MCF 10A (cell line): ENCODE data around the gene BATF. TPM values are rescaled to one million over a fixed set of nuclear protein-coding genes. Genes with fewer than 3 reads are reported as not detected.

ENCODE experiments used
- BruUV-seq: library from RNA; stranded (reverse); fragments of 400-500 nt; replicated peaks from 2 replicates; lab custom pipeline; 2021; lab: Mats Ljungman, UMichigan
- CTCF ChIA-PET: fragments of 300-600 bp; sonication (Branson Sonifier 250); formaldehyde crosslinking; extraction: SDS; loops from one replicate; lab custom pipeline; 2021; ENCODE audit warnings: antibody characterized with exemption, inconsistent platforms; lab: Yijun Ruan, JAX
- POLR2A ChIA-PET: fragments of 300-600, 350-650 bp; sonication (Branson Sonifier 250); formaldehyde crosslinking; extraction: SDS; loops from one replicate; lab custom pipeline; 2020; ENCODE audit warnings: antibody characterized with exemption, inconsistent platforms; lab: Yijun Ruan, JAX
- DNase-seq: peaks from one replicate; pipeline ENCODE4 v3.0.0-alpha.2; 2018; ENCODE audit not compliant: unreplicated experiment
- H3K27ac Mint-ChIP-seq: one replicate; pipeline ENCODE4 v1.8.0; 2022; ENCODE audit warnings: mild to moderate bottlenecking, low read depth, mixed read lengths; ENCODE audit not compliant: unreplicated experiment
- H3K27me3 Mint-ChIP-seq: one replicate; pipeline ENCODE4 v1.8.0; 2022; ENCODE audit warnings: mixed read lengths; ENCODE audit not compliant: insufficient read depth, unreplicated experiment
- H3K36me3 Mint-ChIP-seq: one replicate; pipeline ENCODE4 v1.8.0; 2022; ENCODE audit warnings: mild to moderate bottlenecking, moderate library complexity, mixed read lengths; ENCODE audit not compliant: insufficient read depth, unreplicated experiment
- H3K4me1 Mint-ChIP-seq: one replicate; pipeline ENCODE4 v1.8.0; 2022; ENCODE audit warnings: mixed read lengths; ENCODE audit not compliant: insufficient read depth, unreplicated experiment
- H3K4me3 Mint-ChIP-seq: one replicate; pipeline ENCODE4 v1.8.0; 2022; ENCODE audit warnings: mild to moderate bottlenecking, moderate library complexity, mixed read lengths; ENCODE audit not compliant: unreplicated experiment
- H3K9me3 Mint-ChIP-seq: one replicate; pipeline ENCODE4 v1.8.0; 2022; ENCODE audit warnings: mixed read lengths; ENCODE audit not compliant: unreplicated experiment
- CTCF ChIP-seq: fragments of 200-600 bp; IDR thresholded peaks from one replicate; pipeline ENCODE4 v1.8.0; 2022; ENCODE audit warnings: antibody characterized with exemption, mild to moderate bottlenecking; ENCODE audit not compliant: unreplicated experiment
- intact Hi-C: fragments of 100-400 bp; cut with micrococcal nuclease; formaldehyde crosslinking; loops from 2 replicates; pipeline ENCODE4 v1.14.1; 2022
- total RNA-seq: library from RNA; stranded (reverse); gene quantifications from 2 replicates; pipeline ENCODE4 v1.2.3, GENCODE V29; 2022

BATF gene
- total RNA-seq, 1 experiment from 2014 or later: not detected

GRCh38 chr14:75570797-75571196 is 48.5 kb downstream of the BATF start:
- ChIA-PET POLR2A (interaction anchor here (0.6 kb wide), 1 partner anchor 148 kb away, joined by 6 read pairs; no protein-coding TSS in a partner anchor), CTCF (interaction anchor here (3.3 to 13.4 kb wide), 2 partner anchors 9 to 84 kb away, joined by 15 to 470 read pairs; partner anchors contain the start of genes ERG28 and TTLL5)
- no peaks in the 10 kb centered on the region for H3K36me3 Mint-ChIP-seq
- H3K9me3 Mint-ChIP-seq: no peaks in the 10 kb centered on the region
- no peak overlapping the region for H3K4me3 Mint-ChIP-seq
- intact Hi-C loops: no loop called here
- no peak for TF ChIP-seq CTCF
- peaks cover 14% of the 10 kb centered on the region for H3K27me3 Mint-ChIP-seq
- no peaks in the 10 kb centered on the region for H3K4me1 Mint-ChIP-seq
- DNase-seq: no peak
- BruUV-seq: no TSS peak
- no peak overlapping the region for H3K27ac Mint-ChIP-seq

- intact Hi-C loops: no loop called here
- POLR2A ChIA-PET: interaction anchor here (1.2 kb wide), 1 partner anchor 11 kb away, joined by 4 read pairs; no protein-coding TSS in a partner anchor
- H3K36me3 Mint-ChIP-seq: no peaks in the 10 kb centered on the region
- no peak for TF ChIP-seq CTCF
- DNase-seq: no peak
- no TSS peak for BruUV-seq
- H3K4me1 Mint-ChIP-seq: no peaks in the 10 kb centered on the region
- no peak overlapping the region for H3K27ac Mint-ChIP-seq
- H3K27me3 Mint-ChIP-seq: peaks cover 14% of the 10 kb centered on the region
- no peak overlapping the region for H3K4me3 Mint-ChIP-seq
- CTCF ChIA-PET: interaction anchor here (0.7 to 13.4 kb wide), 3 partner anchors 11 to 83 kb away, joined by 3 to 470 read pairs (median 15); partner anchors contain the start of genes ERG28 and TTLL5
- H3K9me3 Mint-ChIP-seq: no peaks in the 10 kb centered on the region
Measured at GRCh38 chr14:75572104-75572503, 49.8 kb downstream of the BATF start.

- intact Hi-C loops: loop anchor here (1.0 to 5.0 kb wide), 3 partner anchors 77 to 405 kb away; partner anchors contain the start of gene TGFB3
- BruUV-seq: no TSS peak
- no peak overlapping the region for H3K27ac Mint-ChIP-seq
- peaks cover 14% of the 10 kb centered on the region for H3K27me3 Mint-ChIP-seq
- POLR2A ChIA-PET: interaction anchor here (0.6 to 6.0 kb wide), 9 partner anchors 14 to 405 kb away, joined by 3 to 230 read pairs (median 3); partner anchors contain the start of genes ERG28, TGFB3 and TTLL5
- H3K36me3 Mint-ChIP-seq: no peaks in the 10 kb centered on the region
- H3K4me1 Mint-ChIP-seq: no peaks in the 10 kb centered on the region
- CTCF ChIA-PET: interaction anchor here (0.5 to 13.4 kb wide), 41 partner anchors 8 to 811 kb away, joined by 3 to 470 read pairs (median 5); partner anchors contain the start of genes ERG28, TGFB3 and TTLL5
- no peak for DNase-seq
- no peaks in the 10 kb centered on the region for H3K9me3 Mint-ChIP-seq
- no peak for TF ChIP-seq CTCF
- H3K4me3 Mint-ChIP-seq: no peak overlapping the region
Measured at GRCh38 chr14:75577090-75577489, 54.8 kb downstream of the BATF start.

- ChIA-PET POLR2A (interaction anchor here (0.6 to 6.0 kb wide), 10 partner anchors 14 to 404 kb away, joined by 3 to 230 read pairs (median 3); partner anchors contain the start of genes ERG28, TGFB3 and TTLL5), CTCF (interaction anchor here (0.6 to 13.4 kb wide), 40 partner anchors 9 to 810 kb away, joined by 3 to 470 read pairs (median 5); partner anchors contain the start of genes ERG28, TGFB3 and TTLL5)
- TF ChIP-seq CTCF: peak; percentile 80
- no peaks in the 10 kb centered on the region for H3K9me3 Mint-ChIP-seq
- TSS peak; percentile 28 for BruUV-seq
- H3K27me3 Mint-ChIP-seq: peaks cover 14% of the 10 kb centered on the region
- no peak overlapping the region for H3K4me3 Mint-ChIP-seq
- intact Hi-C loops: loop anchor here (1.0 to 5.0 kb wide), 4 partner anchors 73 to 405 kb away; partner anchors contain the start of gene TGFB3
- H3K27ac Mint-ChIP-seq: peak overlapping the region; percentile 11
- no peaks in the 10 kb centered on the region for H3K4me1 Mint-ChIP-seq
- no peaks in the 10 kb centered on the region for H3K36me3 Mint-ChIP-seq
- DNase-seq: peak; percentile 90
Measured at GRCh38 chr14:75577729-75578101, 55.4 kb downstream of the BATF start.
